Coronary artery (tissue), 2 donors: ENCODE measurements around the gene WFIKKN1.
A peak's percentile ranks its signal among the peaks of the same experiment; 100 is the strongest.

Experiments used
- DNase-seq: peaks from one replicate; pipeline ENCODE4 v3.0.0-alpha.2; 2017; ENCODE audit warnings: low spot score
- H3K27ac ChIP-seq, 2 donors: fragments of 200-600 bp; sonication (generic); one replicate each; pipeline ENCODE4 v1.5.1; 2016 to 2019
- H3K4me3 ChIP-seq: fragments of 200-600 bp; sonication (generic); 2 replicates; pipeline ENCODE4 v1.5.1; 2016; ENCODE audit warnings: mild to moderate bottlenecking, moderate library complexity
- CTCF ChIP-seq: fragments of 200-600 bp; sonication (generic); IDR thresholded peaks from one replicate; pipeline ENCODE4 v1.5.1; 2019; ENCODE audit warnings: antibody characterized with exemption

WFIKKN1 gene

GRCh38 chr16:660132-660458 is 29.3 kb downstream of the WFIKKN1 start:
- Histone ChIP-seq H3K27ac (peak overlapping the region; percentile 66 to 87), H3K4me3 (peak overlapping the region; percentile 64)
- TF ChIP-seq CTCF, result no peak
- no peak for DNase-seq

DNA sequence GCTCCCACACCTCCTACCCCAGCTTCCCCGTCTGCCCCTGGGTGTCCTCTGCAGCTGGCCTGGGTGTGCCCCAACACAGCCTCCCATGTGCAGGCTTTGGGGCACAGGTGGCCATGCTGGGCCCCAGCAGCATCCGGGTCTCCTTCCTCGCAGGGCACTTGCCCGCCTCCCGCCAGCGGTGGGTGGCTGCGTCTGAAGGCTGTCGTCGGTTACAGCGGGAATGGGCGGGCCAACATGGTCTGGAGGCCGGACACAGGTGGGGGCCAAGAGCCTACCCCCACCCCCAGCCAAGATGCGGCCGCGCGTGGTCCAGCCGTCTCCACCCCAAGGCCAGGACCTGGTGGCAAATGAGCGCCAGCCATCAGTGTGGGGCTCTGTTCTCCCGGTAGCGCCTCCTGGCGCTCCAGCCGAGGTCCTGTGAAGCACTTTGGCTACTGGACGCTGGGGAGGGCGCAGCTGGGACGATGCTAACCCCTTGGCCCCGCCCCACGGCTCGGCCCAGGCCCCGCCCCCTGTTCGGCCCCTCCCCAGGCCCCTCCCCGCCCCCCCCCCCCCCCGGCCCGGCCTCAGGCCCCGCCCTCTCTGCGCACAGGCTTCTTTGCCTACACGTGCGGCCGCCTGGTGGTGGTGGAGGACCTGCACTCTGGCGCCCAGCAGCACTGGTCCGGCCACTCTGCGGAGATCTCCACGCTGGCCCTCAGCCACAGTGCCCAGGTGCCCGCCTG is 29.8 kb downstream of the WFIKKN1 start:
- Histone ChIP-seq H3K4me3 (peak overlapping the region; percentile 64), H3K27ac (peak overlapping the region; percentile 66 to 87)
- peak; percentile 28 for TF ChIP-seq CTCF
- DNase-seq, result peak; percentile 92

GRCh38 chr16:661184-661821 is 30.5 kb downstream of the WFIKKN1 start:
- no peak for DNase-seq
- Histone ChIP-seq H3K27ac (peak overlapping the region in 1 of 2 donors; percentile 75), H3K4me3 (peak overlapping the region; percentile 54)
- no peak for TF ChIP-seq CTCF

GRCh38 chr16:662095-662494 is 31.3 kb downstream of the WFIKKN1 start:
- no peak for DNase-seq
- H3K4me3 ChIP-seq, result no peak overlapping the region
- TF ChIP-seq CTCF, result no peak
- H3K27ac ChIP-seq, result no peak overlapping the region

- no peak for TF ChIP-seq CTCF
- H3K27ac ChIP-seq, result no peak overlapping the region
- DNase-seq, result no peak
These were observed 31.8 kb downstream of the WFIKKN1 start for GRCh38 chr16:662597-662996.

GRCh38 chr16:666572-666971 is 35.8 kb downstream of the WFIKKN1 start:
- no peak overlapping the region for H3K27ac ChIP-seq
- DNase-seq, result no peak
- H3K4me3 ChIP-seq, result no peak overlapping the region
- no peak for TF ChIP-seq CTCF

More at GRCh38 chr16:662597-662996, 31.8 kb downstream of the WFIKKN1 start:
- H3K4me3 ChIP-seq, result no peak overlapping the region
